ENCODE results near the gene VTI1A. TPM values are rescaled to one million over a fixed set of nuclear protein-coding genes. Genes with fewer than 3 reads are reported as not detected.
"Not testable (repeated sequence)": the region's sequence is repeated elsewhere in the genome, so short reads cannot be mapped to it uniquely, and the experiment has no call there.

The VTI1A gene
- total RNA-seq, 1 experiment from 2014 or later: 28.6 TPM

GRCh38 chr10:112728997-112729396 is 282.0 kb downstream of the VTI1A start:
- H3K27ac Mint-ChIP-seq (ENCODE audit: unreplicated experiment): no peak overlapping the region
- no peak overlapping the region for H3K4me3 Mint-ChIP-seq (ENCODE audit: low read depth, unreplicated experiment)
- intact Hi-C loops (cut with micrococcal nuclease; ENCODE audit: unreplicated experiment): loop anchor here (10.0 kb wide), 1 partner anchor 396 kb away; no protein-coding TSS in a partner anchor
- no peaks in the 10 kb centered on the region for H3K27me3 Mint-ChIP-seq (ENCODE audit: unreplicated experiment)
- H3K9me3 Mint-ChIP-seq (ENCODE audit: low read depth, unreplicated experiment): no peaks in the 10 kb centered on the region
- no peak for DNase-seq
- H3K4me1 Mint-ChIP-seq (ENCODE audit: low read depth, unreplicated experiment): peaks cover 29% of the 10 kb centered on the region
- no TSS peak for BruUV-seq (replicated peaks)
- CTCF ChIA-PET: interaction anchor here (0.6 kb wide), 1 partner anchor 172 kb away, joined by 3 read pairs; no protein-coding TSS in a partner anchor
- no peak for TF ChIP-seq CTCF (IDR thresholded peaks at IDR 0.05; ENCODE audit: unreplicated experiment)
- no peaks in the 10 kb centered on the region for H3K36me3 Mint-ChIP-seq (ENCODE audit: insufficient read depth, unreplicated experiment)

GRCh38 chr10:112731450-112731849 is 284.4 kb downstream of the VTI1A start:
- DNase-seq; intact Hi-C loops (cut with micrococcal nuclease; ENCODE audit: unreplicated experiment); H3K36me3 Mint-ChIP-seq (ENCODE audit: insufficient read depth, unreplicated experiment); H3K4me3 Mint-ChIP-seq (ENCODE audit: low read depth, unreplicated experiment); BruUV-seq (replicated peaks); CTCF ChIA-PET; H3K9me3 Mint-ChIP-seq (ENCODE audit: low read depth, unreplicated experiment); H3K27me3 Mint-ChIP-seq (ENCODE audit: unreplicated experiment); H3K27ac Mint-ChIP-seq (ENCODE audit: unreplicated experiment): not testable (repeated sequence)
- H3K4me1 Mint-ChIP-seq (ENCODE audit: low read depth, unreplicated experiment): peaks cover 36% of the 10 kb centered on the region

GRCh38 chr10:112732277-112732921 is 285.4 kb downstream of the VTI1A start:
- BruUV-seq (replicated peaks): no TSS peak
- no peak for DNase-seq
- Mint-ChIP-seq H3K9me3 (ENCODE audit: low read depth, unreplicated experiment) (no peaks in the 10 kb centered on the region), H3K27ac (ENCODE audit: unreplicated experiment) (no peak overlapping the region), H3K36me3 (ENCODE audit: insufficient read depth, unreplicated experiment) (no peaks in the 10 kb centered on the region), H3K4me3 (ENCODE audit: low read depth, unreplicated experiment) (no peak overlapping the region), H3K4me1 (ENCODE audit: low read depth, unreplicated experiment) (peaks cover 36% of the 10 kb centered on the region), H3K27me3 (ENCODE audit: unreplicated experiment) (no peaks in the 10 kb centered on the region)
- intact Hi-C loops (cut with micrococcal nuclease; ENCODE audit: unreplicated experiment): no loop called here
- TF ChIP-seq CTCF (IDR thresholded peaks at IDR 0.05; ENCODE audit: unreplicated experiment): no peak
- CTCF ChIA-PET: interaction anchor here (0.6 kb wide), 1 partner anchor 613 kb away, joined by 4 read pairs; no protein-coding TSS in a partner anchor

- intact Hi-C loops (cut with micrococcal nuclease; ENCODE audit: unreplicated experiment): no loop called here
- Mint-ChIP-seq H3K4me1 (ENCODE audit: low read depth, unreplicated experiment) (peaks cover 31% of the 10 kb centered on the region), H3K9me3 (ENCODE audit: low read depth, unreplicated experiment) (no peaks in the 10 kb centered on the region), H3K36me3 (ENCODE audit: insufficient read depth, unreplicated experiment) (no peaks in the 10 kb centered on the region), H3K4me3 (ENCODE audit: low read depth, unreplicated experiment) (no peak overlapping the region), H3K27ac (ENCODE audit: unreplicated experiment) (no peak overlapping the region), H3K27me3 (ENCODE audit: unreplicated experiment) (no peaks in the 10 kb centered on the region)
- TF ChIP-seq CTCF (IDR thresholded peaks at IDR 0.05; ENCODE audit: unreplicated experiment): no peak
- no TSS peak for BruUV-seq (replicated peaks)
- DNase-seq: no peak
- CTCF ChIA-PET: no interaction called here
Observed at GRCh38 chr10:112735041-112735695, 288.2 kb downstream of the VTI1A start.

All from Calu3 (cell line).